Activated CD8-positive, alpha-beta memory T cell treated with anti-CD3 and anti-CD28 coated beads for 1 hour (primary cell): ENCODE data around the gene GLTP.
A peak's percentile ranks its signal among the peaks of the same experiment; 100 is the strongest.
"Not testable (repeated sequence)": the region's sequence is repeated elsewhere in the genome, so short reads cannot be mapped to it uniquely, and the experiment has no call there.

Experiments used
- DNase-seq, 2 donors: peaks; one replicate each; pipeline ENCODE4 v3.0.0-alpha.2; 2020; ENCODE audit warnings: low read depth in 1 of 2; ENCODE audit errors: extremely low read depth in 1 of 2

The GLTP gene

DNA sequence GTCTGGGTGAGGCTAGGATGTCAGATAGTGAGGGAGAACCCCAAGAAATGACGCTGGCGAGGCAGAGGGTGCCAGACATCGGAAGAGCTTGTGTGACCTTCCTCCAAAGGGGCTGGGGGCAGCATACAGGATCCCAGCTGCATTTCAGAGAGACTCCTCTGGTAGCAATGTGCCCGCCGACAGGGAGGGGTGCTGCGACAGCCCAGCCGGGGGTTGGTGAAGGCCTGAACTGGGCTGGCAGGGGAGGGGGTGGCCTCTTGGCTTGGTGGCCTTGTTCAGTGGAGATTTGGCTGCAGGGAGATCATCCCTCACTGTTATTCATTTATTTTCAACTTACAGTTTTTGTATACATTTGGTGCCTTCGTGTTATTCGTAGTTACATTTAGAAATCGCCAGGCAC, 25.0 kb upstream of the GLTP start:
- DNase-seq: no peak

DNA sequence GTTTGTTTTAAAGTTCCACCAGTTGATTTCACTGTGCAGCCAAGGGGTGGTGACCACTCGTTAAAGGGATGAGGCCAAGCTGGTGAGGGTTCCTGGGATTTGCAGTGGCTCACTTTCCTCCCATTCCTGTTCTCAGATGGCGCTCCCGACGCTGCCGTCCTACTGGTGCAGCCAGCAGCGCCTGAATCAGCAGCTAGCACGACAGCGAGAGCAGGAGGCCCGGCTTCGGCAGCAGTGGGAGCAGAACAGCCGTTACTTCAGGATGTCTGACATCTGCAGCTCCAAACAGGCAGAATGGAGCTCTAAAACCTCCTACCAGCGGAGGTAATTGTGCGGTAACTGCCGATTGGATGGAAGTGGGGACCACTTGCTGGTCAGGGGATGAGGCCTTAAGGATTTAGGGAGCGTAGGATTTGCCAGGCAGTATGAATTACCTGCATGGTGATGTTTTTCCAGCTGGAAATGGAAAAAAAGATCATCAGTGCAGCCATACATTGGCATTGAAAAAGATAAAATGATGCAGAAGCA, 22.6 kb upstream of the GLTP start:
- DNase-seq: no peak

DNA sequence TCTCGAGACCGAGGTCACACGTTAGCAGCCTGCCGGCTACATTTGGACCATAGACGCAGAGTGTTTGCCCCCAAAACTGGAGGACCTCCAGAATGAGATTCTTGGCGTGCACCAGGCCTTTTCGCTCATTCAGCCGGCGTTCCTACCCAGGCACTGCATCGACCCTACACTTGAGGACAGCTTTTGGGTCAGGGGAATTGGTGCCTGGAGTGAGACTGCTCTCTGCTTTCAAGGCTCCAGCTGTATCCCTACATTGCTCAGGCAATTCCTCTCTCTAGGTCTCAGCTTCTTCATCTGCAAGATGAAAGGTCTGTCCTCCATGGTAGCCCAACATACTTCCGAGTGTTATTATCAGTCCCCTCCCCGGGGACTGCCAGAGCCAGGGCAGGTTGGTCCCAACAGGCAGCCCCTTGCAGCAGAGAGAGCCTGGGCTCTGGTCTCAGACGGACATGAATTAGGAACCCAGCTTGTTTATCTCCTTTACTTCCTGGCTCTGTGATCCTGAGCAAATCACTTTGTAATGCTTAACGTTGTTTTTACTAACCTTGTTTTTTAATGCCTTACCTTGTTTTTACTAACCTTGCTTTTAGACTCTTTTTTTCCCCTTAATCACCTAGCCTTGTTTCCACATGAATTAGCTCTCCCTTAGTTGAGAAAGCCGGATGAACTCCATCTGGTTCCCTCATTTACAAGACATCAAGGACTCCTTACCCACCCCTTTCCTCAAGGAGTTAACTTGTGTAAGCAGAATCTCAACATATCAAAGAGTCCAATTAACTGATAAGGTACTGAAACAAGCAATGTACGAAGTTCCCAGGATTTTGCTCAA, 20.6 kb upstream of the GLTP start:
- no peak for DNase-seq

DNA sequence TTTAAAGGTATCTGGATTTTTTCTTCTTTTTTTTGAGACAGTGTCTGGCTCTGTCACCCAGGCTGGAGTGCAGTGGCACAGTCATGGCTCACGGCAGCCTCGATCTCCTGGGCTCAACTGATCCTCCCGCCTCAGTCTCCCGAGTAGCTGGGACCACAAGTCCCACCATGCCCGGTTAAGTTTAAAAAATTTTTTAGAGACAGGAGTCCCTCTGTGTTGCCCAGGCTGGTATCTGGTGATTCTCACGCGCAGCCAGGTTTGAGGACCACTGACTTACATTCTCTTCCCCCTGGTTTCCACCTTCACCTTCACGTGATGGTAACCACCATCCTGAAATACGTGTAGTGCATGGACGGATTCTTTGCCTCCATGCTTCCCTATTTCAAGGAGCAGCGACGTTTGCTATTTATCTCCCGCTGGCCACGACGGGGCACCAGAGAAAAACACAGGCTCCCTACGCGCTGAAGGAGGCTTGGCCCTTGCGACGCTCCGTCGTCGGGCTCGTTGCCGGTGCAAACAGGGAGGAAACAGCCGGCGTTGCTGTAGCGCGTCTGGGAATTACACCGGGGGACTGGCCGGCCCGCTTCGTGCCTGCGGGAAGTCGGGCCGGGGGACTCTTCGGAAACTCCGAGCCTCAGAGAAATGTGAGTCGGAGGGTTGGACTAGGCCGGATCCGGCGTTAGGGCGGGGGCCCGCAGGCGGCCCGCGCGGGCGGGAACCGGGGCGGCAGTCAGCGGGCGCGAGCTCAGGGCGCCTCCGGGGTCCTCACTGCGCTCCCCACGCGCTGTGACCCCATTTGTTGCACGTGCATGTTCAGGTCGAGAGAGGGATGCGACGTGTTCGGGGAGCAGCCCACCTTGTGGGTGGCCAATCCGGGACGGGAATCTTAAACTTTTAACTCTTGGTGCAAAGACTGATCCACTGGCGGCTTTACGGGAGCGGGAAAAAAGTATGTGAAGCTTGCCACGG, 19.7 kb upstream of the GLTP start, which contains the start of gene TCHP:
TCHP (plus strand) TSS at position 492 of the 969 bp plus-strand sequence. CDS start 2,753 bp downstream, outside the sequence.
- DNase-seq: peak; percentile 28 to 51

DNA sequence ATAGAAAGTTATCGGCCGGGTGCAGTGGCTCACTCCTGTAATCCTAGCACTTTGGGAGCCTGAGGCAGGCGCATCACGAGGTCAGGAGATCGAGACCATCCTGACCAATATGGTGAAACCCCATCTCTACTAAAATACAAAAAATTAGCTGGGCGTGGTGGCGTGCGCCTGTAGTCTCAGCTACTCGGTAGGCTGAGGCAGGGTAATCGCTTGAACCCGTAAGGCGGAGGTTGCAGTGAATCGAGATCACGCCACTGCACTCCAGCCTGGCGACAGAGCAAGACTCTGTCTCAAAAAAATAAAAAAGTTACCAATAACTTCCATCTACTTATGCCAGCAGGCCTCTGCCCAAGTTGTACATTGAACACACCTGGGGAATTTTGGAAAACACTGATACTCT, 19.0 kb upstream of the GLTP start:
- DNase-seq: not testable (repeated sequence)

DNA sequence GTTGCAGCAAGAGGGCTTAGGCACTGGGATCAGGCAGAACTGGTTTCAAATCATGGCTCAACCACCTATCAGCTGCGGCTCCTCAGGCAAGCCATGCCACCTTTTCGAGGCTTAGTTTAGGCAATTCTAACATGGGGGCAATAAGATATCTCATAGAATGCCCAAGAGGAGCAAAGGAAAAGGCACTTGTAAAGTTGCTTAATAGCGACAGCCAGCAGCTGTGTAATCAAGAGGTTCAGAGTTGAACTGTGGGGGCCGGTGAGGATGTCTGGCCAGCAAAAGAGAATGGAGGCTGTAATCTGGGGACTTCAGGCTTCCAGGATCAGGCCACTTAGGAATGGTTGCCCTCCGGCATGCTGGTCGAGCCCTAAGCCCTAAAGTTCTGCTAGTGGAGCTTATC, 16.7 kb upstream of the GLTP start:
- no peak for DNase-seq

DNA sequence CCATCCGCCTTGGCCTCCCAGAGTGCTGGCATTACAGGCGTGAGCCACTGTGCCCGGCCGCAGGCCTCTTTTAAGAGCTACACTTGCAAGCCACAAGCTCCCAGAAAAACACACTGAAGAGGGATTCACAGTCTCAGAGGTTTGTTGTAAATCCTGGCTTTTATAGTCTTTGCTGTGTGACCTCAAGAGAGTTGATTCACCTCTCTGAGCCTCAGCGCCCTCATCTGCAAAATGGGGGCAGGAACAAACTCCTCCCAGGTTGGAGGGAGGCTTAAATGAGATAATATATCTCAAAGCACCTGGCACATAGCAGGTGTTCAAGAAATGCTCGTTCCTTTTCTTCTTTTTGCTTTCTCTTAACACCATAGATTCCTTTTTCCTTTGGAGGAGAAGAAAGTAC, 15.8 kb upstream of the GLTP start:
- DNase-seq: no peak

DNA sequence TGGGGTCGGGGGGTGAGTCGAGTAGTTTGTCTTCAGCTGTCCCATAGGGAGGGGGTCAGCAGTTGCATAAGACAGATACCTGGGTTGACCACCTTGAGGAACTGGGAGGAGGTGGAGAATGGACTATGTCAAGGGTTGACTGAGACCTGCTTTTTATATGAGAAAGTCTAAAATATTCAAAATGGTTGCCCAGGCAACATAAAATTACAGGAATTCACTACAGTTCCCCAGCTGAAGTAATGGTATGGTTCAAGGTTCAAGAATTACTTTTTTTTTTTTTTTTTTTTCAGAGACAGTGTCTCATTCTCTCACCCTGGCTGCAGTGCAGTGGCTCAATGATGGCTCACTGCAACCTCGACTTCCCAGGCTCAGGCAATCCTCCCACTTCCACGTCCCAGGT, 14.6 kb upstream of the GLTP start:
- DNase-seq: no peak

DNA sequence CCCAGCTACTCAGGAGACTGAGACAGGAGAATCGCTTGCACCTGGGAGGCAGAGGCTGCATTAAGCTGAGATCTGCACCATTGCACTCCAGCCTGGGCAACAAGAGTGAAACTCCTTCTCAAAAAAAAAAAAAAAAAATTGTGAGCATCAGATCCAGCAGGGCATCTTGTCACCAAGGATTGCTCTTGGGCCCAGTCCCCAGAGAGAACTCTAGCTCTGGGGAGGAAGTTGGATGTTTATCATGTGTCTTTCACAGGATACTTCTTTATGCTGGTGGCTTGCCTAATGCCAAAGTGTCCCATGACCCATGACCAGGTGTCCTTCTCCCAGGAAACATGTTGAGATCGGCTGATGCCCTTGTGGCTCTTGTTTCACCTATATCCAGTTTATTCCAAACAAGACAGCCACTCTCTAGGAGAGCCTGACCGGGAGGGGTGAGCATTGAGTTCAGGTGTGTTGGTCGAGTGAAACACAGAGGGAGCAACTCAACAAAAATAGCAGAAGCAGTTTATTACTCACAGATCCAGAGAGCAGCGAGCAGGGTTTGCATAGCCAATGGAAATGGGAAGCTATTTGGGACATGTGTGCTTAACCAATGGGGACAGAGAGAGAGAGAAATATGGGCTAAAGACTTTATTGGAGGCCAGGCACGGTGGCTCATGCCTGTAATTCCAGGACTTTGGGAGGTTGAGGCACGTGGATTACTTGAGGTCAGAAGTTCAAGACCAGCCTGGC, 13.1 kb upstream of the GLTP start:
- no peak for DNase-seq

DNA sequence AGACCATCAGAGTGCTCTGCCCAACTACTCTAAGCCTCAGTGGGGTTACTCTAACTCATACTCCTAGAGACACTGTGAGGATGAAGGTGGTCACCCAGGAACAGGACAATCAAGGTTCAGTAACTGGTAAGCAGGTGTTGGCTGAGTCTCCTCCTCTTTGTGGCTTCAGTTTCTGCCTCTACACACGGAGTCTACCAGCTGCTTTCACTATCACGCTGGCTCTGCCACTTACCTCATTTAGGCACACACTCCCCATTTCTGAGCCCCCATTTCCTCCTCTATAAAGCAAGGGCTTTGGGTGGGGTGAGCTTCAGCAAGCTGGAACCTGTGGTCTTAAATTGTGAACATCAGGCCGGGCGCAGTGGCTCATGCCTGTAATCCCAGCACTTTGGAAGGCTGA, 12.4 kb upstream of the GLTP start:
- DNase-seq: no peak

DNA sequence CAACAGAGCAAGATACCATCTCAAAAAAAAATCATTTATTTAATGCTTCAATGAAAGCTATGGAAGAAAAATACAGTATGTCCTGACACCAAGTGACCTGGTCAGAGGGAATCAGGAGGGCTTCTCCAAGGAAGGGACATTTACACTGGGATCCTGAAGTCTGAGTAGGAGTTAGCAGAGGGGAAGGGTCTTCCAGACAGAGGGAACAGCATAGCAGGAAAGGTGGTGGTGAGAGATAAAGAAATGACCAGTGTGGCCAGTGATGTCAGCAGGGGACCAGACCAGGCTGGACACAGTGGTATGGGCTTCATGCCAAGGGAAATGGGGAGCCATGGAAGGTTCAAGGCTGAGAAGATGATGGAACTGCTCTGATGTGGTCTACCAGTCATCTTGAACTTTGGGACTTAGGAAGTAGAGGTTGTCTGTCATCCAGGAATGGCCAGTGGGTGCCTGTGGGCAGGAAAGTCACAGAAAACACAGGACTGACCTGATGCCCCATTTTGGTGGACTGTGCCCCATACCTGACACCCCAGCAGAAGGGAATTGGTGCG, 11.9 kb upstream of the GLTP start:
- no peak for DNase-seq

DNA sequence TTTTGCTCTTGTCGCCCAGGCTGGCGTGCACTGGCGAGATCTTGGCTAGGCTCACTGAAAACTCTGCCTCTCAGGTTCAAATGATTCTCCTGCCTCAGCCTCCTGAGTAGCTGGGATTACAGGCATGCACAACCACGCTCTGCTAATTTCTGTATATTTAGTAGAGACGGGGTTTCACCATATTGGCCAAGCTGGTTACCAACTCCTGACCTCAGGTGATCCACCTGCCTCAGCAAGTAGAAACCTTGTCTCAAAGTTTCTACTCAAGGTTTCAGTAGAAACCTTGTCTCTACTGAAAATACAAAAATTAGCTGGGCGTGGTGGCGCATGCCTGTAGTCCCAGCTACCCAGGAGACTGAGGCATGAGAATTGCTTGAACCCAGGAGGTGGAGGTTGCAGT, 11.4 kb upstream of the GLTP start:
- DNase-seq: not testable (repeated sequence)

DNA sequence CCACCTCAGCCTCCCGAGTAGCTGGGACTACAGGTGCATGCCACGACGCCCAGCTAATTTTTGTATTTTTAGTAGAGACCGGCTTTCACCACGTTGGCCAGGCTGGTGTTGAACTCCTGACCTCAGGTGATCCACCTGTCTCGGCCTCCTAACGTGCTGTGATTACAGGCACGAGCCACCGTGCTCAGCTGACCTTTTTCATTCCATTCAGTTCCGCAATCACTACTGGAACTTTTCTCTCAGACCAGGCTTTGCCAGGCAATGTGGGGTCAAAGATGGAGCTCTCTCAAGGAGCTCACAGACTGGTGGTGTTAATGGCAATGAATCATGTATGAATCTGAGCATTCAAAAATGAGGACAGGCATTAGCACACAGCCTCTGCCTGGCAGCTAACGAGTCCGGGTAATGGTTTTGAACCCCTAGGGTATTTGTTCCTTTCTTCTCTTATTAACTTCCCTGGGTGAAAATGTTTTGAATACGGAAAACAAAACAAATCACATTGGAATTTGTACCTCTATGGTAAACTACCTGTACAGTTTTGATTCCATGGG, 10.4 kb upstream of the GLTP start:
- no peak for DNase-seq

DNA sequence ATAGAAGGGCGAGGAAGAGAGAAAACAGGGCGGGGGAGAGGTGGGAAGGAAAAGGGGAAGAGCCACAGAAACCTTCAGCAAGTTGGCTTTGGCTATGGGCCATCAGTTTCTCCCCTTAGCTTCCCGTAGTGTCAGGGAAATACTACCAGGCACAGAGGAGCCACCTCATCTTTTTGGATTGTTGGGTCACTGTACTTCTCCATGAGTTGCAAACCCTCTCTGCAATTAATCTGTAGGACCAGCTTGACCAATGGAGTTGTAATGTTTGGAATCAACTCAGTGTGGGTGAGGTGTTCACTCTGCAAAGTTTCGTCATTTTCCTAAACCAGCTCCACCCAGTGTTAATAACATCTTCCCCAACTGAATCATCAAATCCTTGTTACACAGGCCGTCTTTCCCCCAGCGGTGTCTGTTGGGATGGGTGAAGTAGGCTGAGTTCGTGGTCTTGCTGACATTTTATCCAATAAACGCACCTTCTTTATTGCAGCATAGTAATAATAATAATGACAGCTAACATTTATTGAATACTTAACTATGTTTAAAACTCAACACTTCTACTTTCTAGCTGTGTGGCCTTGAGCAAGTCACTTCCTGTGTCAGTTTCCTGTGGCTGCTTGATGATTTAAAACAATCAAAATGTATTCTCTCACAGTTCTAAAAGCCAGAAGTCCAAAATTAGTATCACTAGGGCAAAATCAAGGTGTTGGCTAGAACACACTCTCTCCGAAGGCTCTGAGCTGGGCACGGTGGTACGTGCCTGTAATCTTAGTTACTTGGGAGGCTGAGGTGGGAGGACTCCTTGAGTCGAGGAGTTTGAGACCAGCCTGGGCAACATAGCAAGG, 8.1 kb upstream of the GLTP start:
- DNase-seq: no peak

DNA sequence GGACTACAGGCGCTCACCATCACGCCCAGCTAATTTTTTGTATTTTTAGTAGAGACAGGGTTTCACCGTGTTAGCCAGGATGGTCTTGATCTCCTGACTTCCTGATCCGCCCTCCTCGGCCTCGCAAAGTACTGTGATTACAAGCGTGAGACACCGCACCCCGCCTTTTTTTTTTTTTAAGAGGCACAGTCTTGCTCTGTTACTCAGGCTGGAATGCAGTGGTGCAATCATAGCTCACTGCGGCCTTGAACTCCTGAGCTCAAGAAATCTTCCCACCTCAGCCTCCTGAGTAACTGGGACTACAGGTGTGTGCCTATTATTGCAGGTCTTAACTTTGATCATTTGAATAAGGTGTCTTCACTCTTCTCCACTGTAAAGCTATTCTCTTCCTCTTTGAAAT, 5.3 kb upstream of the GLTP start:
- no peak for DNase-seq

DNA sequence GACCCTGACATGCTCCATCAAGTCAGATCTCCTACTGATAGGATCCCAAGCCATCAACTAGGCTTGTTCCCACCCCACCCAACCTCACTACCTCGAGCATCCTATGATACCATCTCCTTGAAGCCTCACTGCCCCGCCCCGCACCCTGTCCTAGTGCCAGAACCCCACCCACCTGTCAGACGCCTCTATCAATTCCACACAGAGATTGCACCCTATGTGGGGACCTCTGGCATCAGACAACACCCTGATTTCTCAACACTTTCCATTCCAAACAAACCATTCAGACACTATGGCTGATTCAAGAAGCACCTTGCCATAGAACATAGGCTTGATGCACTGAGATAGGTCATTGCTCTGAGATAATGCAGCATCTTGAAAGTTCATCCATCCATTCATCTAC, 3.1 kb upstream of the GLTP start:
- no peak for DNase-seq

DNA sequence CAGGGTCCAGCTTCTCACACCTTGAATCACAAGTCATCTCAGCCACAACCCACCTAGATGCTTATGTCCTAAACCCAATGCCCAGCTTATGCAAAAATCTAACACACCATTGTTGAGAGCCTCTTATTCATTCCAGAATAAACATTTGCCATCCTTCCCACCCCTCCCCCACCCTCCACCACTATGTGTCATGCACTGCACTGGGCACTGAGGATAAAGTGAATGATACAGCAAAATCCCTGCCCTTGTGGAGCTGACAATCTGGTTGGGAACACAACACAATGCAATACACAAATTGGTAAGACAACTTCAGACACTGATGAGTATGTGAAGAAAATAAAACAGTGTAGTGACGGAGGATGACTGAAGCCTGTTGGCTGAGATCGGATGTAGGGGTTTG, 1.4 kb upstream of the GLTP start:
- no peak for DNase-seq

DNA sequence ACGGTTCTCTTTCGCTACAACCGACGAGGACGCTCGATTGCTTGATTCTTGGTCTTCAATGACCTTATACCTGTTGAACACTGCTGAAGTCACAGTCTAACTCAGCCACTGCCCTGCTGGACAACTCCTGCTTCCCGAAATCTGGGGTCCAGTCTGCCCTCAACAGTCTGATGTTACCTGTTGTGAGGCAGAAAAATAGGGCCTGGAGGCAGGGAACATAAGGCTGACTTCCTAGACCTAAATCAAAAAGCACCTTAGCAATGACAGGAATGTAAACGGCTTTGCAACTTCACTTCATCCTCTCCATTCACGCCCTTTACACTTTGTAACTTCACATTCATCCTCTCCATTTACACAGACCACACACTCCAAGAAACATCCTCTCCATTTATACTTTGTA, 597 bp upstream of the GLTP start:
- DNase-seq: no peak

DNA sequence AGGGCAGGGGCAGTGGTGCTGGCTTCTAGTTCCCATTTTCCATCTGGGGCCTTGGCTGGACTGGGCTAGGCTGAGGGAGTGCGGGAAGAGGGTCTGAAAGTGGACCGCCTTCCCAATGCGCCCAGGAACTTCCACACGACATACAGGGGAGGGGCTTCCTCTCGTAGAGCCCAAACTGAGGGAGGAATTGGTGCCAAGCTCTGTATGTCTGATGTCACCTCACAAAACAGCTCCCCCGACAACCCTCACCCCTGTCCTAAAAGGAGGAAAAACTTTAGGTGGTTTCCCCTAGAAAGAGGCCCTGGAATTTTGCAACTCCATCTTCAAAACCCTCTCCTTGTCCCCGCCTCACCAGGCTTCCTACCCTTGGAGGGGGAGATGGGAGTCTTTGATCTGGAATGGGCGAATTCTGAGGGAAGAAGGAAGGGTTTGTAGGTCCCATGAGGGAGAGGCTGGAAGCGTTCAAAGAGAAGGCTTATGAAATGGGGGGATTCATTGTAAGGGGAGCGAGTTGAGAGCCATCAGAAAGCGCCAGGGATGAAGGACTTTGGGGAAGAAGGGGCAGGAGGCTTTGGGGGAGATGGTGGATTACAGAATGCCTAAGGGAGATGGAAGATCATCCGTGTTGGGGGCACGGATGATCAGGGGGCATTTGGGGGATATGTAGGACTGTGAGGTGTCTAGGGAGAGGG, 844 bp downstream of the GLTP start:
- DNase-seq: no peak
